ENCODE results near the gene PLXNA3. TPM values are rescaled to one million over a fixed set of nuclear protein-coding genes. Genes with fewer than 3 reads are reported as not detected.

PLXNA3 gene
- total RNA-seq, 1 experiment from 2014 or later: 128 TPM

DNA sequence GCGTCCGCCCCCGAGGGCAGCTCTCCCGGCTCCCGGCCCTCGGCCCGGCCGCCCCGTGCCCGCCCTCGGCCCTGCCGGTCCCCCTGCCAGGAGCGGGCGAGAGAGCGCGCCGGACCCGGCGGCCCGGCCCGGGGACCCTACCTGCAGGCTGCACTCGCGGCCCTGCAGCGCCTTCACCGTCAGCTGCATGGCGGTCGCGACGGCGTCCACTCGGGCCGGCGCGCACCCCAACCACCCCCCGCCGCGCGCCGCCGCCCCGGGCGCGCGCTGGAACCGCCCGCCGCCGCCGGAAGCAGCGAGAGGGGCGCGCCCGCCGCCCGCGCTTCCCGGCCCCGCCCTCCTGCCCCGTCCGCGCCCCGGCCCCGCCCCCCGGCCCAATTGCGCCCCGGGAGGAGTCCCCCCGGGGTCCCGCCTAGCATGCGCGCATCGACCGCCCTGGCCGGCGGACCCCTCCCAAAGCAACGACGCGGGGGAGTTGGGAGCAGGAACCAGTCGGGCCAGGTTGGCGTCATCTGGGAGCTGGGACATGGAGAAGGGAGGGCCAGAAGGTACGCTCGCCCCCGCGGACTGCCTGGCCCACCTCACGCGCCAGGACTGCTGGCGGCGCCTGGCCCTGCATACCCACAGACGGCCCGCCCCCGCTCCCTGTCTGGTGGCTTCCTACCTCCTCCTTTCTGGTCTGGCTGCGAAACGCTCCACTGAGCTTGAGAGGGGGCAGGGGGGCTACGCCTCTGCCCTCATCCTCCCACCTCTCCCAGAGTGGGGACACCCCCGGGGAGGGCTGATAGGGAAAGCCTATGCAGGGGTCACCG, 28.5 kb downstream of the PLXNA3 start, which contains the start of gene UBL4A:
Gene UBL4A (minus strand): TSS at position 220 of the 812 bp plus-strand sequence. CDS start 31 bp downstream, at position 189.
- Histone ChIP-seq H3K27ac (ENCODE audit: low read length) (peak within 1 kb of the TSS; percentile 86), H3K36me3 (ENCODE audit: control insufficient read depth, insufficient read depth, low read length) (no peaks in the 10 kb centered on the region), H3K4me1 (ENCODE audit: control insufficient read depth, insufficient read depth, low read length) (peaks cover 31% of the 10 kb centered on the region), H3K9me3 (ENCODE audit: control insufficient read depth, insufficient read depth, low read depth, low read length) (no peaks in the 10 kb centered on the region), H3K4me3 (ENCODE audit: low read depth in 2 of 2, low read length in 2 of 2) (peak within 1 kb of the TSS; percentile 63 to 71), H3K27me3 (ENCODE audit: control insufficient read depth, insufficient read depth, low read length) (no peaks in the 10 kb centered on the region)
- in situ Hi-C loops (cut with HindIII; ENCODE audit: low pct_unique_long_range_greater_than_20kb, low sequenced_read_pairs): no loop called here
- ChIA-PET CTCF (no interaction called here), POLR2A (no interaction called here)
- ATAC-seq (peak; percentile 51), DNase-seq (ENCODE audit: low read depth, low spot score) (no peak)
- TF ChIP-seq, protein P1, sequence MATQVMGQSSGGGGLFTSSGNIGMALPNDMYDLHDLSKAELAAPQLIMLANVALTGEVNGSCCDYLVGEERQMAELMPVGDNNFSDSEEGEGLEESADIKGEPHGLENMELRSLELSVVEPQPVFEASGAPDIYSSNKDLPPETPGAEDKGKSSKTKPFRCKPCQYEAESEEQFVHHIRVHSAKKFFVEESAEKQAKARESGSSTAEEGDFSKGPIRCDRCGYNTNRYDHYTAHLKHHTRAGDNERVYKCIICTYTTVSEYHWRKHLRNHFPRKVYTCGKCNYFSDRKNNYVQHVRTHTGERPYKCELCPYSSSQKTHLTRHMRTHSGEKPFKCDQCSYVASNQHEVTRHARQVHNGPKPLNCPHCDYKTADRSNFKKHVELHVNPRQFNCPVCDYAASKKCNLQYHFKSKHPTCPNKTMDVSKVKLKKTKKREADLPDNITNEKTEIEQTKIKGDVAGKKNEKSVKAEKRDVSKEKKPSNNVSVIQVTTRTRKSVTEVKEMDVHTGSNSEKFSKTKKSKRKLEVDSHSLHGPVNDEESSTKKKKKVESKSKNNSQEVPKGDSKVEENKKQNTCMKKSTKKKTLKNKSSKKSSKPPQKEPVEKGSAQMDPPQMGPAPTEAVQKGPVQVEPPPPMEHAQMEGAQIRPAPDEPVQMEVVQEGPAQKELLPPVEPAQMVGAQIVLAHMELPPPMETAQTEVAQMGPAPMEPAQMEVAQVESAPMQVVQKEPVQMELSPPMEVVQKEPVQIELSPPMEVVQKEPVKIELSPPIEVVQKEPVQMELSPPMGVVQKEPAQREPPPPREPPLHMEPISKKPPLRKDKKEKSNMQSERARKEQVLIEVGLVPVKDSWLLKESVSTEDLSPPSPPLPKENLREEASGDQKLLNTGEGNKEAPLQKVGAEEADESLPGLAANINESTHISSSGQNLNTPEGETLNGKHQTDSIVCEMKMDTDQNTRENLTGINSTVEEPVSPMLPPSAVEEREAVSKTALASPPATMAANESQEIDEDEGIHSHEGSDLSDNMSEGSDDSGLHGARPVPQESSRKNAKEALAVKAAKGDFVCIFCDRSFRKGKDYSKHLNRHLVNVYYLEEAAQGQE (IDR thresholded peaks at IDR 0.05; ENCODE audit: insufficient read depth in 1 of 2, low read depth in 2 of 2, low read length in 1 of 2): no peak
- no peak for TF ChIP-seq TCF7L2 (IDR thresholded peaks at IDR 0.05; ENCODE audit: low read depth, low read length)
- TF ChIP-seq POLR2AphosphoS5 (IDR thresholded peaks at IDR 0.05; ENCODE audit: low read depth, low read length): peak; percentile 66; the same call in 1 of the 2 replicates
- TF ChIP-seq SIN3A (IDR thresholded peaks at IDR 0.05; ENCODE audit: borderline replicate concordance, insufficient read depth, low read depth, low read length): 0 out of 2 replicates have a peak, but pooled peaks have one; percentile 4
- intact Hi-C loops (cut with micrococcal nuclease; ENCODE audit: unreplicated experiment): no loop called here
- BruUV-seq (replicated peaks): no TSS peak

DNA sequence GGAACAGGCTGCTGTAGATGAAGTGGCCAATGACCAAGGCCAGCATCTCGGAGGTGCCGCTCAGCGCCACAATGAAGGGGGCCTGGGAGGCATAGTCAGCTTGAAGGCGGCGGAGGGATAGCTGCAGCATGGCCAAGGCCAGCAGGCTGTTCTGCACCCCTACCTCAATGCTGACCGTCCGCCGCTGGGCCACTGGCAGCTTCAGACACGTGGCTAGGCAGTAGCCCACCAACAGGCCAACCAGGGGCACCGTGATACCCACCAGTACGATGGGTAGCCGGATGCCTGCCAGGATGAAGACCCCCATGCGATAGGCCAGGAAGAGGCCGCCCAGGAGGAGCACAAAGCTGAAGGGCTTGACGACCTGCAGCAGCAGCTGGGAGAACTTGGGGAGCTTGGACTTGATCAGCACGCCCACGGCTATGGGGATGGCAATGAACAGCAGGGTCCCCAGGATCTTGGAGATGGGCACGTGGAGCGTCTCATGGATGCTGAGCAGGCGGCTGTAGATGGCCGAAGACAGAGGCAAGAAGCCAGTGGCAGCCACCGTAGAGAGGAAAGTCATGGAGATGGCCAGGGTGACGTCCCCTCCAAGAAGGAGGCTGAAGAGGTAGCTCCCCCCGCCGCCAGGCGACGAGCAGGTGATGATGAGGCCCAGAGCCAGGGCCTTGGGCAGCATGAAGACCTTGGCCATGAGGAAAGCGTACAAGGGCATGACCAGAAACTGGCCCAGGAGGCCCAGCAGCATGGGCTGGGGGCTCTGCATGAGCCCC, 29.6 kb downstream of the PLXNA3 start:
- Histone ChIP-seq H3K4me1 (ENCODE audit: control insufficient read depth, insufficient read depth, low read length) (peaks cover 31% of the 10 kb centered on the region), H3K36me3 (ENCODE audit: control insufficient read depth, insufficient read depth, low read length) (no peaks in the 10 kb centered on the region), H3K27ac (ENCODE audit: low read length) (peak overlapping the region; percentile 86), H3K27me3 (ENCODE audit: control insufficient read depth, insufficient read depth, low read length) (no peaks in the 10 kb centered on the region), H3K9me3 (ENCODE audit: control insufficient read depth, insufficient read depth, low read depth, low read length) (no peaks in the 10 kb centered on the region), H3K4me3 (ENCODE audit: low read depth in 2 of 2, low read length in 2 of 2) (peak overlapping the region in 1 of 2 experiments; percentile 60; a peak in 1 of 4 replicates)
- no peak for ATAC-seq
- no peak for TF ChIP-seq TCF7L2 (IDR thresholded peaks at IDR 0.05; ENCODE audit: low read depth, low read length)
- CTCF ChIA-PET: no interaction called here
- intact Hi-C loops (cut with micrococcal nuclease; ENCODE audit: unreplicated experiment) (no loop called here), in situ Hi-C loops (cut with HindIII; ENCODE audit: low pct_unique_long_range_greater_than_20kb, low sequenced_read_pairs) (no loop called here)
- no TSS peak for BruUV-seq (replicated peaks)
- POLR2A ChIA-PET: no interaction called here
- no peak for DNase-seq (ENCODE audit: low read depth, low spot score)

DNA sequence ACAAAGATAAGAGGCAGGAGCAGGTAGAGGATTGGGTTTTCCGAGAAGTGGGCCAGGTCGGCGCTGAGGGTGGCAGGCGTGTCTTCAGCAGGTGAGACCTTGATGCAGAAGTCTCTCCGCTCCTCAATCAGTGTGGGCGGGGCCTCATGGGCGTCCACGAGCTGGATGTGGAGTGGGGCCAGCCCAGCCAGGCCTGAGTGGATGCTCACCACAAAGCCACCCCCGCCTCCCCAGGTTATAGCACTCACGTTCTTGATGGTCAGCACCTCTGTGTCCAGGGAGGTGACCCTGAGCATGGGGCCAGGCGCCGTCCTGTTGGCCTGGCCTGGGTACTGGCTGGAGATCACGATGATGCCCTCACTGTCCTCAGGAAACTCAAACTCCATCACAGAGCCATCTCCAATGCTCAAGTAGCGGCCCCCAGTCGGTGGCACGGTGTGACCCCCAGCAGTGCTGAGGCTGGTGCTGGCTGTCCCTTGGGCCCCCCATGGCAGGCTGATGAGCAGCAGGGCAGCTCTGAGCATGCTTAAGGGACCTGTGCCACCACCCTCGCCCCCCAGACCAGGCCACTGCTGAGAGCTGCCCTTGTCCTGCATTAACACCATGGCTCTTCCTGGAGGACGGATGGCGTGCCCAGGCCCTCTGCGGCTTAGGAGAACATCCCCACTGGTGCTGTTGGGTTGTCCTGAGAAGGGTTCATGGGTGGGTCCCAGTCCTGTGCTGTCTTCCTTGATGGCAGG, 30.4 kb downstream of the PLXNA3 start:
- ChIA-PET POLR2A (no interaction called here), CTCF (no interaction called here)

More for the DNA sequence above, 30.4 kb downstream of the PLXNA3 start:
- no peaks in the 10 kb centered on the region for H3K36me3 ChIP-seq (ENCODE audit: control insufficient read depth, insufficient read depth, low read length)
- H3K27ac ChIP-seq (ENCODE audit: low read length): no peak overlapping the region
- no peak for ATAC-seq
- DNase-seq (ENCODE audit: low read depth, low spot score): no peak
- no peaks in the 10 kb centered on the region for H3K27me3 ChIP-seq (ENCODE audit: control insufficient read depth, insufficient read depth, low read length)
- TF ChIP-seq TCF7L2 (IDR thresholded peaks at IDR 0.05; ENCODE audit: low read depth, low read length) (no peak), POLR2AphosphoS5 (IDR thresholded peaks at IDR 0.05; ENCODE audit: low read depth, low read length) (no peak), SIN3A (IDR thresholded peaks at IDR 0.05; ENCODE audit: borderline replicate concordance, insufficient read depth, low read depth, low read length) (no peak)
- TF ChIP-seq, protein P2, sequence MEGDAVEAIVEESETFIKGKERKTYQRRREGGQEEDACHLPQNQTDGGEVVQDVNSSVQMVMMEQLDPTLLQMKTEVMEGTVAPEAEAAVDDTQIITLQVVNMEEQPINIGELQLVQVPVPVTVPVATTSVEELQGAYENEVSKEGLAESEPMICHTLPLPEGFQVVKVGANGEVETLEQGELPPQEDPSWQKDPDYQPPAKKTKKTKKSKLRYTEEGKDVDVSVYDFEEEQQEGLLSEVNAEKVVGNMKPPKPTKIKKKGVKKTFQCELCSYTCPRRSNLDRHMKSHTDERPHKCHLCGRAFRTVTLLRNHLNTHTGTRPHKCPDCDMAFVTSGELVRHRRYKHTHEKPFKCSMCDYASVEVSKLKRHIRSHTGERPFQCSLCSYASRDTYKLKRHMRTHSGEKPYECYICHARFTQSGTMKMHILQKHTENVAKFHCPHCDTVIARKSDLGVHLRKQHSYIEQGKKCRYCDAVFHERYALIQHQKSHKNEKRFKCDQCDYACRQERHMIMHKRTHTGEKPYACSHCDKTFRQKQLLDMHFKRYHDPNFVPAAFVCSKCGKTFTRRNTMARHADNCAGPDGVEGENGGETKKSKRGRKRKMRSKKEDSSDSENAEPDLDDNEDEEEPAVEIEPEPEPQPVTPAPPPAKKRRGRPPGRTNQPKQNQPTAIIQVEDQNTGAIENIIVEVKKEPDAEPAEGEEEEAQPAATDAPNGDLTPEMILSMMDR (IDR thresholded peaks at IDR 0.05): no peak
- TF ChIP-seq, protein P1 (IDR thresholded peaks at IDR 0.05; ENCODE audit: insufficient read depth in 1 of 2, low read depth in 2 of 2, low read length in 1 of 2): no peak
- no peak overlapping the region for H3K4me3 ChIP-seq (ENCODE audit: low read depth in 2 of 2, low read length in 2 of 2)
- intact Hi-C loops (cut with micrococcal nuclease; ENCODE audit: unreplicated experiment) (no loop called here), in situ Hi-C loops (cut with HindIII; ENCODE audit: low pct_unique_long_range_greater_than_20kb, low sequenced_read_pairs) (no loop called here)
- no peaks in the 10 kb centered on the region for H3K9me3 ChIP-seq (ENCODE audit: control insufficient read depth, insufficient read depth, low read depth, low read length)
- BruUV-seq (replicated peaks): no TSS peak
- peaks cover 28% of the 10 kb centered on the region for H3K4me1 ChIP-seq (ENCODE audit: control insufficient read depth, insufficient read depth, low read length)

Measured in Panc1 (cell line).